Measurements from ENCODE around the gene SSH3.

The SSH3 gene

GRCh38 chr11:67345247-67345919, 42.1 kb downstream of the SSH3 start:
- no peak for DNase-seq (ENCODE audit: low read depth in 2 of 2)

- DNase-seq (ENCODE audit: low read depth in 2 of 2), result no peak
Measured at GRCh38 chr11:67345920-67346819, 42.8 kb downstream of the SSH3 start.

- no peak for DNase-seq (ENCODE audit: low read depth in 2 of 2)
Measured at GRCh38 chr11:67347964-67348749, 44.8 kb downstream of the SSH3 start.

GRCh38 chr11:67349036-67349435, 45.7 kb downstream of the SSH3 start:
- DNase-seq (ENCODE audit: low read depth in 2 of 2), result no peak

GRCh38 chr11:67349457-67349856, 46.1 kb downstream of the SSH3 start:
- no peak for DNase-seq (ENCODE audit: low read depth in 2 of 2)

GRCh38 chr11:67349928-67350465, 46.7 kb downstream of the SSH3 start:
- no peak for DNase-seq (ENCODE audit: low read depth in 2 of 2)

- DNase-seq (ENCODE audit: low read depth in 2 of 2), result peak in 1 of 2 donors; percentile 38
Measured at GRCh38 chr11:67351275-67352005, 48.1 kb downstream of the SSH3 start.

GRCh38 chr11:67352546-67353316, 49.4 kb downstream of the SSH3 start:
- no peak for DNase-seq (ENCODE audit: low read depth in 2 of 2)

- DNase-seq (ENCODE audit: low read depth in 2 of 2), result peak; percentile 89 to 91
Measured at GRCh38 chr11:67353317-67354074, 50.2 kb downstream of the SSH3 start, which contains the start of gene POLD4. TSS of gene POLD4 (minus strand) at chr11:67353546. CDS start at chr11:67353399, 147 bp downstream.

- DNase-seq (ENCODE audit: low read depth in 2 of 2), result no peak
Measured at GRCh38 chr11:67354075-67355022, 51.0 kb downstream of the SSH3 start.

GRCh38 chr11:67355023-67355793, 51.9 kb downstream of the SSH3 start:
- DNase-seq (ENCODE audit: low read depth in 2 of 2), result no peak

GRCh38 chr11:67355794-67356386, 52.6 kb downstream of the SSH3 start:
- DNase-seq (ENCODE audit: low read depth in 2 of 2), result no peak

- DNase-seq (ENCODE audit: low read depth in 2 of 2), result no peak
Measured at GRCh38 chr11:67356387-67356863, 53.1 kb downstream of the SSH3 start.

GRCh38 chr11:67356864-67357561, 53.7 kb downstream of the SSH3 start:
- peak in 1 of 2 donors; percentile 31 for DNase-seq (ENCODE audit: low read depth in 2 of 2)

GRCh38 chr11:67357831-67358670, 54.7 kb downstream of the SSH3 start:
- DNase-seq (ENCODE audit: low read depth in 2 of 2), result no peak

Measured in activated CD8-positive, alpha-beta memory T cell treated with anti-CD3 and anti-CD28 coated beads for 4 hours (primary cell).